B cell (primary cell): ENCODE measurements around the gene HLA-A. TPM values are rescaled to one million over a fixed set of nuclear protein-coding genes. Genes with fewer than 3 reads are reported as not detected.

Experiments
- ATAC-seq: fragments of 200-7000 bp; cut with Tn5 transposase; one replicate; pipeline ENCODE4 v1.10.0; 2021; ENCODE audit warnings: low read depth, mild to moderate bottlenecking, moderate number of reproducible peaks, moderate library complexity
- CTCF ChIA-PET: fragments of 350-600 bp; sonication (Branson Sonifier 250); formaldehyde crosslinking; loops from one replicate; lab custom pipeline; 2021; ENCODE audit warnings: antibody characterized with exemption, inconsistent platforms; lab: Charles Lee
- POLR2A ChIA-PET: fragments of 350-600 bp; sonication (Branson Sonifier 250); formaldehyde crosslinking; loops from one replicate; lab custom pipeline; 2021; ENCODE audit warnings: antibody characterized with exemption; lab: Charles Lee
- DNase-seq: peaks from one replicate; pipeline ENCODE4 v3.0.0; 2013
- H2AFZ ChIP-seq: 2 replicates; pipeline ENCODE4 v1.6.1; 2012; ENCODE audit warnings: mild to moderate bottlenecking, low read depth, low read length; ENCODE audit not compliant: insufficient read depth, poor library complexity, severe bottlenecking
- H3K27ac ChIP-seq, 2 donors: 1 replicate in 1 of 2; 2 replicates in 1 of 2; pipeline ENCODE4 v1.5.1; 2012 to 2013; ENCODE audit warnings: low read length in 2 of 2, mild to moderate bottlenecking in 2 of 2, moderate library complexity in 1 of 2
- H3K27me3 ChIP-seq, 4 experiments: fragments of 200-600 bp in 1 of 4; sonication (generic) in 1 of 4; replicated peaks in 1 of 4; 1 replicate in 2 of 4; 2 replicates in 2 of 4; pipeline versions ENCODE4 v1.6.1 to v1.7.0; 2013 to 2016; ENCODE audit warnings: low read length in 3 of 4, mild to moderate bottlenecking in 2 of 4, mixed read lengths in 1 of 4, moderate library complexity in 1 of 4; ENCODE audit not compliant: insufficient read depth in 4 of 4, control insufficient read depth in 3 of 4; ENCODE audit errors: control extremely low read depth in 1 of 4
- H3K36me3 ChIP-seq, 2 experiments: replicated peaks in 1 of 2; 1 replicate in 1 of 2; 2 replicates in 1 of 2; pipeline versions ENCODE4 v1.6.1 to v1.7.1; 2013; ENCODE audit warnings: low read length in 1 of 2; ENCODE audit not compliant: insufficient read depth in 2 of 2, control insufficient read depth in 1 of 2; ENCODE audit errors: control extremely low read depth in 1 of 2, extremely low read depth in 1 of 2
- H3K4me1 ChIP-seq, 2 donors: fragments of 200-600 bp in 1 of 2; sonication (generic) in 1 of 2; 1 replicate in 1 of 2; 2 replicates in 1 of 2; pipeline versions ENCODE4 v1.5.1 to v1.6.1; 2013 to 2017; ENCODE audit warnings: low read length in 2 of 2; ENCODE audit not compliant: control insufficient read depth in 2 of 2, insufficient read depth in 2 of 2
- H3K4me2 ChIP-seq: replicated peaks from 2 replicates; pipeline ENCODE3; 2012; ENCODE audit warnings: mild to moderate bottlenecking, low read depth, low read length; ENCODE audit not compliant: poor library complexity, severe bottlenecking
- H3K4me3 ChIP-seq, 5 experiments: fragments of 200-600 bp in 1 of 5; sonication (generic) in 1 of 5; 1 replicate in 3 of 5; 2 replicates in 2 of 5; pipeline versions ENCODE4 v1.5.1 to v1.7.0; 2011 to 2016; ENCODE audit warnings: low read length in 4 of 5, mild to moderate bottlenecking in 4 of 5, low read depth in 2 of 5, control low read depth in 1 of 5, moderate library complexity in 1 of 5; ENCODE audit not compliant: insufficient read depth in 1 of 5; ENCODE audit errors: control extremely low read depth in 1 of 5, extremely low read depth in 1 of 5
- H3K79me2 ChIP-seq: fragments of 200-600 bp; sonication (generic); one replicate; pipeline ENCODE4 v1.6.0; 2016; ENCODE audit warnings: low read length; ENCODE audit not compliant: control insufficient read depth, insufficient read depth
- H3K9ac ChIP-seq: fragments of 200-600 bp; sonication (generic); 2 replicates; pipeline ENCODE4 v1.6.1; 2017; ENCODE audit warnings: mild to moderate bottlenecking, low read length, moderate library complexity
- H3K9me3 ChIP-seq, 3 donors: one replicate each; pipeline versions ENCODE4 v1.6.1 to v1.7.1; 2013; ENCODE audit warnings: low read length in 2 of 3; ENCODE audit not compliant: control insufficient read depth in 2 of 3, insufficient read depth in 1 of 3; ENCODE audit errors: control extremely low read depth in 1 of 3
- H4K20me1 ChIP-seq: 2 replicates; pipeline ENCODE4 v1.6.0; 2012; ENCODE audit warnings: mild to moderate bottlenecking, low read length; ENCODE audit not compliant: insufficient read depth, control insufficient read depth, poor library complexity, severe bottlenecking
- H3K27ac Mint-ChIP-seq: one replicate; pipeline ENCODE4 v1.8.0; 2021; ENCODE audit warnings: mixed read lengths
- H3K27me3 Mint-ChIP-seq: one replicate; pipeline ENCODE4 v1.8.0; 2021; ENCODE audit warnings: mixed read lengths
- H3K4me1 Mint-ChIP-seq: one replicate; pipeline ENCODE4 v1.8.0; 2021; ENCODE audit warnings: mixed read lengths
- H3K4me3 Mint-ChIP-seq: one replicate; pipeline ENCODE4 v1.8.0; 2021; ENCODE audit warnings: mixed read lengths
- H3K9me3 Mint-ChIP-seq: one replicate; pipeline ENCODE4 v1.8.0; 2022; ENCODE audit warnings: mixed read lengths; ENCODE audit not compliant: insufficient read depth
- CTCF ChIP-seq: fragments of 200-600 bp; IDR thresholded peaks from one replicate; pipeline ENCODE4 v1.8.0; 2022; ENCODE audit warnings: antibody characterized with exemption, mild to moderate bottlenecking
- EZH2 ChIP-seq: IDR thresholded peaks from 2 replicates; pipeline ENCODE4 v1.6.1; 2012; ENCODE audit warnings: borderline replicate concordance, low read depth, mild to moderate bottlenecking, moderate library complexity, low read length; ENCODE audit not compliant: insufficient read depth, poor library complexity, severe bottlenecking
- WGBS: methylation state at CpG from one replicate; pipeline ENCODE4 v1.1.5; 2013; ENCODE audit warnings: missing lambda C conversion rate; ENCODE audit not compliant: insufficient coverage; 5-methylcytosine and 5-hydroxymethylcytosine counted together
- intact Hi-C: fragments of 100-400 bp; cut with micrococcal nuclease; formaldehyde crosslinking; loops from one replicate; pipeline ENCODE4 v1.10.0; 2022
- polyA plus RNA-seq: library from polyadenylated mRNA; depleted of rRNA; stranded (reverse); fragments of >200 nt; gene quantifications from 2 replicates; pipeline ENCODE4 v1.2.3, GENCODE V29; 2012
- total RNA-seq, 2 donors: library from RNA; stranded (reverse); fragments of 120-200 nt in 1 of 2; gene quantifications; 1 replicate in 1 of 2; 2 replicates in 1 of 2; pipeline versions ENCODE4 v1.2.3 to v1.2.4, GENCODE V29; 2013 to 2022

The HLA-A gene
- total and polyA plus RNA-seq, 2 donors (not counting 1 experiment from before 2014, with no cell fraction given): 1,607 to 2,454 TPM

GRCh38 chr6:29986179-29986781 lies 43.9 kb downstream of the HLA-A start:
- no peaks in the 10 kb centered on the region for H3K4me1 Mint-ChIP-seq
- H3K9me3 Mint-ChIP-seq: no peaks in the 10 kb centered on the region
- ChIA-PET CTCF (no interaction called here), POLR2A (no interaction called here)
- DNase-seq (no peak), ATAC-seq (no peak)
- Histone ChIP-seq H3K9ac (no peak overlapping the region), H3K36me3 (no peaks in the 10 kb centered on the region), H4K20me1 (no peaks in the 10 kb centered on the region), H3K4me1 (no peaks in the 10 kb centered on the region), H3K79me2 (no peaks in the 10 kb centered on the region), H3K9me3 (no peaks in the 10 kb centered on the region), H3K27ac (no peak overlapping the region), H3K27me3 (peaks cover 0 to 7% (median 2%) of the 10 kb centered on the region in 4 experiments), H2AFZ (no peak overlapping the region), H3K4me3 (no peak overlapping the region), H3K4me2 (no peak overlapping the region)
- TF ChIP-seq EZH2: no peak
- TF ChIP-seq CTCF: no peak
- no peak overlapping the region for H3K4me3 Mint-ChIP-seq
- no peak overlapping the region for H3K27ac Mint-ChIP-seq
- H3K27me3 Mint-ChIP-seq: peaks cover 13% of the 10 kb centered on the region
- WGBS: 74% methylated on average over 2 of the region's 4 CpGs
- intact Hi-C loops: no loop called here

- H3K27ac ChIP-seq: no peak overlapping the region
- H3K27me3 Mint-ChIP-seq: peaks cover 13% of the 10 kb centered on the region
- intact Hi-C loops: no loop called here
- no peak overlapping the region for H3K4me3 ChIP-seq
- no peaks in the 10 kb centered on the region for H3K9me3 ChIP-seq
- H3K9ac ChIP-seq: no peak overlapping the region
- H3K4me1 Mint-ChIP-seq: no peaks in the 10 kb centered on the region
- no peak for DNase-seq
- no peaks in the 10 kb centered on the region for H3K36me3 ChIP-seq
- H3K9me3 Mint-ChIP-seq: no peaks in the 10 kb centered on the region
- no peak overlapping the region for H2AFZ ChIP-seq
- WGBS: no CpG with 5 or more reads among the region's 2 CpGs
- H3K27ac Mint-ChIP-seq: no peak overlapping the region
- no peaks in the 10 kb centered on the region for H3K4me1 ChIP-seq
- no peak overlapping the region for H3K4me3 Mint-ChIP-seq
- peaks cover 0 to 5% (median 2%) of the 10 kb centered on the region in 4 experiments for H3K27me3 ChIP-seq
- TF ChIP-seq CTCF (no peak), EZH2 (no peak)
- no peak overlapping the region for H3K4me2 ChIP-seq
- no peaks in the 10 kb centered on the region for H3K79me2 ChIP-seq
- POLR2A ChIA-PET: no interaction called here
- H4K20me1 ChIP-seq: no peaks in the 10 kb centered on the region
- no peak for ATAC-seq
- CTCF ChIA-PET: no interaction called here
Observed at GRCh38 chr6:29989211-29989610, 46.9 kb downstream of the HLA-A start.
